ENCODE measurements around the gene NSMF.

DNA sequence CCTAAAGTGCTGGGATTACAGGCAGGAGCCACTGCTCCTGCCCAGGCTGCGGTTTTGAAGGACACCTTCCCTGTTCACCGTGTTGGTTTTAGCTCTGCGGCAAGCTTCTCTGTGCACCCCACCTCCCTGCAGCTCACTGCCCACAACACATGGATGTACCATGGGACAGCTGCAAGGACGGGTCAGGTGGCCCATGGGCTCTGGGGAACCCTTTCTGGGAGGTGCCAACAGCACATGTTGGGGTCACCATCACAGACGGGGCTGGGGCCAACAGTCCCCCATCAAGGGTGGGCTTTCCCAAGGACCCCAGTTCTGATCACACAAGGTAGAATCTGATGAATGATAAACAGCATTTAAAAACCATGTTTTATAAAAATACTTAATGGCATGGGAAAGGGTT, 43.7 kb downstream of the NSMF start:
- TF ChIP-seq GATA2 (IDR thresholded peaks at IDR 0.05; ENCODE audit: low read depth, low read length) (no peak), GATA3 (IDR thresholded peaks at IDR 0.05; ENCODE audit: low read depth, low read length) (no peak)
